Peyer's patch (tissue), 4 donors: ENCODE data around the gene AHRR.

Source experiments
- CTCF ChIP-seq, 6 experiments: fragments of 450-650 bp in 4 of 6; fragments of 200-600 bp in 2 of 6; sonication (generic) in 1 of 6; IDR thresholded peaks; one replicate each; pipeline ENCODE4 v1.5.1; 2017 to 2019; ENCODE audit warnings: antibody characterized with exemption in 6 of 6, mild to moderate bottlenecking in 3 of 6, moderate library complexity in 1 of 6
- POLR2A ChIP-seq, 2 donors: fragments of 450-650 bp; IDR thresholded peaks; one replicate each; pipeline ENCODE4 v1.5.1; 2017; ENCODE audit warnings: antibody characterized with exemption in 2 of 2, mild to moderate bottlenecking in 2 of 2, moderate library complexity in 2 of 2

GRCh38 chr5:321726-322251, 275 bp downstream of the AHRR start:
- TF ChIP-seq POLR2A (IDR thresholded peaks at IDR 0.05), result no peak
- TF ChIP-seq CTCF (IDR thresholded peaks at IDR 0.05), result no peak
